LNCAP (cell line): ENCODE data around the gene F13B.

Source experiments
- CTCF ChIP-seq: fragments of 450-650 bp; IDR thresholded peaks from 2 replicates; pipeline ENCODE4 v1.5.1; 2017; ENCODE audit warnings: mild to moderate bottlenecking

Gene F13B

GRCh38 chr1:197041486-197042353, 25.3 kb downstream of the F13B start:
- TF ChIP-seq CTCF, result no peak

- no peak for TF ChIP-seq CTCF
These were observed 30.2 kb downstream of the F13B start for GRCh38 chr1:197036861-197037260.

- no peak for TF ChIP-seq CTCF
These were observed 37.3 kb downstream of the F13B start for GRCh38 chr1:197029749-197030148.

- TF ChIP-seq CTCF, result no peak
These were observed 39.7 kb downstream of the F13B start for GRCh38 chr1:197027359-197027758.

GRCh38 chr1:197024460-197024859, 42.6 kb downstream of the F13B start:
- no peak for TF ChIP-seq CTCF

DNA sequence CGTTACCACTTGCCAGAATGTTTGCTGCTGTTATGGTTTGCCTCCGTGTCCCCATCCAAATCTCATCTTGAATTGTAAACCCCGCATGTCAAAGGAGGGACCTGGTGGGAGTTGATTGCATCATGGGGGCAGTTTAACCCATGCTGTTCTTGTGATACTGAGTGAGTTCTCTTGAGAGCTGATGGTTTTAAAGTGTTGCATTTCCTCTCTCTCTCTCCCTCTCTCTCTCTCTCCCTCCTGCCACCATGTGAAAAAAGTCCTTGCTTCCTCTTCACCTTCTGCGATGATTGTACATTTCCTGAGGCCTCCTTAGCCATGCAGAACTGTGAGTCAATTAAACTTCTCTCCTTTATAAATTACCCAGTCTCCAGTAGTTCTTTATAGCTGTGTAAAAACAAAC, 45.3 kb downstream of the F13B start:
- no peak for TF ChIP-seq CTCF

GRCh38 chr1:197017558-197018146, 49.4 kb downstream of the F13B start:
- TF ChIP-seq CTCF, result no peak
